Mucosa of rectum (tissue), 2 donors: ENCODE data around the gene PHYKPL.
A peak's percentile ranks its signal among the peaks of the same experiment; 100 is the strongest.

Source experiments
- H3K27ac ChIP-seq, 2 donors: one replicate each; pipeline ENCODE4 v1.7.0; 2013; ENCODE audit warnings: inconsistent platforms in 2 of 2, low read depth in 2 of 2, low read length in 2 of 2
- H3K27me3 ChIP-seq, 2 donors: one replicate each; pipeline ENCODE4 v1.7.0; 2013; ENCODE audit warnings: low read length in 2 of 2; ENCODE audit not compliant: control insufficient read depth in 2 of 2, insufficient read depth in 2 of 2
- H3K36me3 ChIP-seq, 2 donors: one replicate each; pipeline ENCODE4 v1.7.0; 2013; ENCODE audit warnings: low read length in 2 of 2; ENCODE audit not compliant: control insufficient read depth in 2 of 2, insufficient read depth in 2 of 2
- H3K4me1 ChIP-seq, 2 donors: one replicate each; pipeline ENCODE4 v1.7.0; 2013; ENCODE audit warnings: low read length in 2 of 2, mild to moderate bottlenecking in 1 of 2; ENCODE audit not compliant: control insufficient read depth in 2 of 2, insufficient read depth in 2 of 2
- H3K4me3 ChIP-seq, 2 donors: one replicate each; pipeline ENCODE4 v1.7.0; 2013; ENCODE audit warnings: low read length in 2 of 2
- H3K9ac ChIP-seq, 2 donors: one replicate each; pipeline ENCODE4 v1.7.0; 2013; ENCODE audit warnings: low read length in 2 of 2, low read depth in 1 of 2, mild to moderate bottlenecking in 1 of 2
- H3K9me3 ChIP-seq, 2 donors: one replicate each; pipeline ENCODE4 v1.7.0; 2013; ENCODE audit warnings: low read length in 2 of 2; ENCODE audit not compliant: control insufficient read depth in 2 of 2
- donor health status: healthy.
- donor health status: Normal muscosa, but diverticular disease.

Gene PHYKPL

GRCh38 chr5:178249191-178249989 lies 16.8 kb upstream of the PHYKPL start:
- H3K27me3 ChIP-seq, result no peaks in the 10 kb centered on the region
- H3K9me3 ChIP-seq, result no peaks in the 10 kb centered on the region
- H3K36me3 ChIP-seq, result no peaks in the 10 kb centered on the region
- no peak overlapping the region for H3K27ac ChIP-seq
- H3K4me3 ChIP-seq, result no peak overlapping the region
- H3K9ac ChIP-seq, result no peak overlapping the region
- H3K4me1 ChIP-seq, result no peaks in the 10 kb centered on the region

- Histone ChIP-seq H3K27ac (no peak overlapping the region), H3K9ac (no peak overlapping the region), H3K4me3 (no peak overlapping the region), H3K9me3 (no peaks in the 10 kb centered on the region), H3K27me3 (no peaks in the 10 kb centered on the region), H3K4me1 (no peaks in the 10 kb centered on the region), H3K36me3 (no peaks in the 10 kb centered on the region)
Measured at GRCh38 chr5:178248750-178249149, 16.1 kb upstream of the PHYKPL start.

- H3K4me3 ChIP-seq, result no peak overlapping the region
- H3K27me3 ChIP-seq, result no peaks in the 10 kb centered on the region
- no peaks in the 10 kb centered on the region for H3K36me3 ChIP-seq
- no peaks in the 10 kb centered on the region for H3K9me3 ChIP-seq
- no peaks in the 10 kb centered on the region for H3K4me1 ChIP-seq
- no peak overlapping the region for H3K27ac ChIP-seq
- no peak overlapping the region for H3K9ac ChIP-seq
Measured at GRCh38 chr5:178247481-178248456, 15.2 kb upstream of the PHYKPL start.

- H3K27ac ChIP-seq, result no peak overlapping the region
- H3K27me3 ChIP-seq, result no peaks in the 10 kb centered on the region
- H3K36me3 ChIP-seq, result no peaks in the 10 kb centered on the region
- H3K9me3 ChIP-seq, result no peaks in the 10 kb centered on the region
- no peak overlapping the region for H3K9ac ChIP-seq
- H3K4me3 ChIP-seq, result no peak overlapping the region
- no peaks in the 10 kb centered on the region for H3K4me1 ChIP-seq
Measured at GRCh38 chr5:178246624-178247279, 14.2 kb upstream of the PHYKPL start.

- Histone ChIP-seq H3K9ac (no peak overlapping the region), H3K36me3 (no peaks in the 10 kb centered on the region), H3K4me1 (no peaks in the 10 kb centered on the region), H3K27me3 (no peaks in the 10 kb centered on the region), H3K4me3 (no peak overlapping the region), H3K27ac (no peak overlapping the region), H3K9me3 (no peaks in the 10 kb centered on the region)
Measured at GRCh38 chr5:178245389-178245788, 12.8 kb upstream of the PHYKPL start.

- no peaks in the 10 kb centered on the region for H3K4me1 ChIP-seq
- no peak overlapping the region for H3K9ac ChIP-seq
- H3K4me3 ChIP-seq, result no peak overlapping the region
- no peaks in the 10 kb centered on the region for H3K27me3 ChIP-seq
- no peak overlapping the region for H3K27ac ChIP-seq
- no peaks in the 10 kb centered on the region for H3K36me3 ChIP-seq
- no peaks in the 10 kb centered on the region for H3K9me3 ChIP-seq
Measured at GRCh38 chr5:178244576-178244975, 12.0 kb upstream of the PHYKPL start.

- Histone ChIP-seq H3K9ac (no peak overlapping the region), H3K27ac (no peak overlapping the region), H3K4me1 (peaks cover 18% of the 10 kb centered on the region in 2 donors), H3K4me3 (no peak overlapping the region), H3K36me3 (no peaks in the 10 kb centered on the region), H3K27me3 (no peaks in the 10 kb centered on the region), H3K9me3 (no peaks in the 10 kb centered on the region)
Measured at GRCh38 chr5:178242416-178242815, 9.8 kb upstream of the PHYKPL start.

- H3K27me3 ChIP-seq, result no peaks in the 10 kb centered on the region
- no peak overlapping the region for H3K9ac ChIP-seq
- peaks cover 24 to 25% of the 10 kb centered on the region in 2 donors for H3K4me1 ChIP-seq
- H3K4me3 ChIP-seq, result no peak overlapping the region
- no peaks in the 10 kb centered on the region for H3K36me3 ChIP-seq
- H3K27ac ChIP-seq, result peak overlapping the region in 1 of 2 donors; percentile 43
- H3K9me3 ChIP-seq, result no peaks in the 10 kb centered on the region
Measured at GRCh38 chr5:178241688-178242231, 9.2 kb upstream of the PHYKPL start.

GRCh38 chr5:178241231-178241663 lies 8.6 kb upstream of the PHYKPL start:
- no peak overlapping the region for H3K4me3 ChIP-seq
- H3K9ac ChIP-seq, result no peak overlapping the region
- no peaks in the 10 kb centered on the region for H3K9me3 ChIP-seq
- no peaks in the 10 kb centered on the region for H3K36me3 ChIP-seq
- H3K4me1 ChIP-seq, result peaks cover 28 to 30% of the 10 kb centered on the region in 2 donors
- peak overlapping the region in 1 of 2 donors; percentile 43 for H3K27ac ChIP-seq
- H3K27me3 ChIP-seq, result no peaks in the 10 kb centered on the region
